Body of pancreas (tissue), 4 donors: ENCODE measurements around the gene SEC24D. TPM values are rescaled to one million over a fixed set of nuclear protein-coding genes. Genes with fewer than 3 reads are reported as not detected.
"Not testable (repeated sequence)": the region's sequence is repeated elsewhere in the genome, so short reads cannot be mapped to it uniquely, and the experiment has no call there.

Experiments
- ATAC-seq: fragments of 150-250 bp; one replicate; pipeline ENCODE4 v1.9.1; 2016
- DNase-seq, 4 donors: peaks; one replicate each; pipeline ENCODE4 v3.0.0-alpha.2; 2019
- H3K27ac ChIP-seq, 4 donors: fragments of 200-600 bp; sonication (generic); 1 replicate in 3 of 4; 2 replicates in 1 of 4; pipeline versions ENCODE4 v1.5.1 to v1.6.1; 2016 to 2019; ENCODE audit warnings: mild to moderate bottlenecking in 1 of 4, mixed read lengths in 1 of 4, moderate library complexity in 1 of 4
- H3K27me3 ChIP-seq, 2 donors: fragments of 200-600 bp; sonication (generic); one replicate each; pipeline ENCODE4 v1.6.0; 2016; ENCODE audit warnings: mild to moderate bottlenecking in 1 of 2
- H3K36me3 ChIP-seq, 2 donors: fragments of 200-600 bp; sonication (generic); replicated peaks in 1 of 2; 2 replicates each; pipeline ENCODE4 v1.5.1; 2016; ENCODE audit warnings: low read depth in 2 of 2; ENCODE audit not compliant: insufficient read depth in 1 of 2
- H3K4me1 ChIP-seq: fragments of 200-600 bp; sonication (generic); one replicate; pipeline ENCODE4 v1.6.0; 2016
- H3K4me3 ChIP-seq, 2 donors: fragments of 200-600 bp; sonication (generic); 1 replicate in 1 of 2; 2 replicates in 1 of 2; pipeline ENCODE4 v1.5.1; 2016 to 2019
- H3K9me3 ChIP-seq, 3 donors: fragments of 200-600 bp; sonication (generic); 1 replicate in 2 of 3; 2 replicates in 1 of 3; pipeline ENCODE4 v1.5.1; 2016
- CTCF ChIP-seq, 7 experiments: fragments of 450-650 bp in 4 of 7; fragments of 200-600 bp in 3 of 7; sonication (generic) in 3 of 7; IDR thresholded peaks; one replicate each; pipeline ENCODE4 v1.5.1; 2016 to 2019; ENCODE audit warnings: antibody characterized with exemption in 7 of 7
- POLR2A ChIP-seq, 3 donors: fragments of 450-650 bp; IDR thresholded peaks; one replicate each; pipeline ENCODE4 v1.6.1; 2016; ENCODE audit warnings: antibody characterized with exemption in 3 of 3, mild to moderate bottlenecking in 2 of 3
- WGBS, 2 donors: methylation state at CpG; one replicate each; pipeline ENCODE4 v1.1.5; 2017; 5-methylcytosine and 5-hydroxymethylcytosine counted together
- intact Hi-C: fragments of 100-400 bp; cut with DNase I; formaldehyde crosslinking; loops from one replicate; pipeline ENCODE4 v1.15.1; 2023
- total RNA-seq, 2 donors: library from RNA; depleted of rRNA; stranded (reverse); fragments of >200 nt; gene quantifications; one replicate each; pipeline ENCODE4 v1.1.0, GENCODE V29; 2016

Gene SEC24D
- total RNA-seq, 2 donors from 2014 or later: 39.7 to 58.7 TPM

- WGBS, 2 donors: 84 to 100% methylated on average over 1 of the region's 1 CpG
- DNase-seq (no peak), ATAC-seq (no peak)
- Histone ChIP-seq H3K27ac (no peak overlapping the region), H3K36me3 (peaks cover 0 to 2% of the 10 kb centered on the region in 2 donors), H3K4me1 (peaks cover 20% of the 10 kb centered on the region), H3K9me3 (no peaks in the 10 kb centered on the region), H3K27me3 (no peaks in the 10 kb centered on the region), H3K4me3 (no peak overlapping the region)
- no peak for TF ChIP-seq POLR2A (IDR thresholded peaks at IDR 0.05)
- TF ChIP-seq CTCF (IDR thresholded peaks at IDR 0.05): no peak
- intact Hi-C loops: no loop called here
Observed at GRCh38 chr4:118787844-118788380, 48.0 kb downstream of the SEC24D start.

- H3K4me3 ChIP-seq: no peak overlapping the region
- TF ChIP-seq POLR2A (IDR thresholded peaks at IDR 0.05) (no peak), CTCF (IDR thresholded peaks at IDR 0.05) (no peak)
- intact Hi-C loops: no loop called here
- H3K9me3 ChIP-seq: no peaks in the 10 kb centered on the region
- ATAC-seq (no peak), DNase-seq (no peak)
- no peak overlapping the region for H3K27ac ChIP-seq
- 84 to 94% methylated on average over 1 of the region's 1 CpG for WGBS, 2 donors
- H3K4me1 ChIP-seq: peaks cover 20% of the 10 kb centered on the region
- peaks cover 0 to 6% of the 10 kb centered on the region in 2 donors for H3K36me3 ChIP-seq
- H3K27me3 ChIP-seq: no peaks in the 10 kb centered on the region
Observed at GRCh38 chr4:118784776-118785175, 51.1 kb downstream of the SEC24D start.

GRCh38 chr4:118783887-118784286 is 52.0 kb downstream of the SEC24D start:
- H3K4me3 ChIP-seq: no peak overlapping the region

GRCh38 chr4:118782886-118783285 is 53.0 kb downstream of the SEC24D start:
- DNase-seq, H3K27ac ChIP-seq, H3K36me3 ChIP-seq, H3K4me3 ChIP-seq, ATAC-seq, H3K9me3 ChIP-seq, intact Hi-C loops, H3K27me3 ChIP-seq: not testable (repeated sequence)
- H3K4me1 ChIP-seq: peaks cover 15% of the 10 kb centered on the region
- WGBS, 2 donors: 96 to 98% methylated on average over 13 of the region's 13 CpGs

More at GRCh38 chr4:118783887-118784286, 52.0 kb downstream of the SEC24D start:
- no peak for DNase-seq
- Histone ChIP-seq H3K9me3 (no peaks in the 10 kb centered on the region), H3K4me1 (peaks cover 17% of the 10 kb centered on the region), H3K27ac (no peak overlapping the region), H3K36me3 (peaks cover 0 to 3% of the 10 kb centered on the region in 2 donors), H3K27me3 (no peaks in the 10 kb centered on the region)
- intact Hi-C loops: no loop called here
- ATAC-seq: no peak
- TF ChIP-seq POLR2A (IDR thresholded peaks at IDR 0.05): no peak
- no peak for TF ChIP-seq CTCF (IDR thresholded peaks at IDR 0.05)
- WGBS, 2 donors: 86 to 91% methylated on average over 5 of the region's 5 CpGs

- WGBS, 2 donors: 96 to 98% methylated on average over 2 of the region's 2 CpGs
- H3K36me3 ChIP-seq, H3K27me3 ChIP-seq, intact Hi-C loops, H3K27ac ChIP-seq, H3K9me3 ChIP-seq, ATAC-seq, H3K4me3 ChIP-seq, DNase-seq: not testable (repeated sequence)
- peaks cover 14% of the 10 kb centered on the region for H3K4me1 ChIP-seq
Observed at GRCh38 chr4:118777649-118778048, 58.3 kb downstream of the SEC24D start.

GRCh38 chr4:118776955-118777640 is 58.8 kb downstream of the SEC24D start:
- H3K9me3 ChIP-seq, ATAC-seq, H3K4me3 ChIP-seq, H3K36me3 ChIP-seq, H3K27me3 ChIP-seq, H3K27ac ChIP-seq, DNase-seq, intact Hi-C loops: not testable (repeated sequence)
- 68 to 70% methylated on average over 2 of the region's 2 CpGs for WGBS, 2 donors
- peaks cover 14% of the 10 kb centered on the region for H3K4me1 ChIP-seq
